ENCODE measurements around the gene DHRS3. TPM values are rescaled to one million over a fixed set of nuclear protein-coding genes. Genes with fewer than 3 reads are reported as not detected.

Gene DHRS3
- polyA plus RNA-seq, 1 of the 3 experiments (the other 2 are of a cell fraction), result 44.8 TPM

- Histone ChIP-seq H3K9me3 (no peaks in the 10 kb centered on the region), H3K79me2 (ENCODE audit: insufficient read depth) (no peaks in the 10 kb centered on the region), H3K4me3 (ENCODE audit: low read depth in 2 of 2, low read length in 1 of 2) (no peak overlapping the region), H3K27me3 (ENCODE audit: insufficient read depth) (no peaks in the 10 kb centered on the region), H4K20me1 (ENCODE audit: insufficient read depth) (no peaks in the 10 kb centered on the region), H3K9ac (no peak overlapping the region), H3K4me1 (ENCODE audit: control insufficient read depth in 1 of 2, insufficient read depth in 2 of 2, low read depth in 1 of 2, low read length in 1 of 2) (no peaks in the 10 kb centered on the region; a peak in 1 of 4 replicates), H2AFZ (ENCODE audit: low read depth) (no peak overlapping the region), H3K27ac (ENCODE audit: low read depth in 2 of 2, low read length in 1 of 2) (no peak overlapping the region), H3F3A (replicated peaks; ENCODE audit: insufficient read depth) (no peaks in the 10 kb centered on the region), H3K4me2 (no peak overlapping the region), H3K36me3 (replicated peaks in 1 of 2; ENCODE audit: control insufficient read depth in 1 of 2, insufficient read depth in 2 of 2, low read length in 1 of 2) (no peaks in the 10 kb centered on the region), H3K9me2 (no peaks in the 10 kb centered on the region)
- TF ChIP-seq YY1 (IDR thresholded peaks at IDR 0.05; ENCODE audit: low read depth) (no peak), FOSL2 (IDR thresholded peaks at IDR 0.05; ENCODE audit: borderline replicate concordance, low read depth) (no peak), TAF1 (IDR thresholded peaks at IDR 0.05; ENCODE audit: borderline replicate concordance, low read depth, low read length) (no peak), USF2 (IDR thresholded peaks at IDR 0.05; ENCODE audit: borderline replicate concordance, low read depth, low read length) (no peak), RXRA (IDR thresholded peaks at IDR 0.05; ENCODE audit: borderline replicate concordance, low read depth) (no peak), SMC3 (IDR thresholded peaks at IDR 0.05; ENCODE audit: low read depth, low read length) (no peak), EZH2phosphoT487 (IDR thresholded peaks at IDR 0.05; ENCODE audit: borderline replicate concordance, low read depth) (no peak), ELF1 (IDR thresholded peaks at IDR 0.05) (no peak), RFX5 (IDR thresholded peaks at IDR 0.05; ENCODE audit: low read length) (no peak), TEAD4 (IDR thresholded peaks at IDR 0.05; ENCODE audit: borderline replicate concordance, insufficient read depth) (no peak), RCOR1 (IDR thresholded peaks at IDR 0.05; ENCODE audit: low read length) (no peak), PBX3 (IDR thresholded peaks at IDR 0.05) (no peak), MXI1 (IDR thresholded peaks at IDR 0.05; ENCODE audit: low read depth, low read length) (no peak), MEF2A (IDR thresholded peaks at IDR 0.05; ENCODE audit: borderline replicate concordance, low read depth) (no peak), EP300 (IDR thresholded peaks at IDR 0.05; ENCODE audit: borderline replicate concordance in 1 of 2, low read depth in 1 of 2, low read length in 1 of 2) (no peak)
- ChIA-PET CTCF (no interaction called here), POLR2A (no interaction called here)
- 97% methylated on average over 3 of the region's 3 CpGs for WGBS (ENCODE audit: low lambda C conversion rate)
- DNase-seq, result no peak
These were observed 88.3 kb downstream of the DHRS3 start for GRCh38 chr1:12529640-12530174.
